Trophoblast cell (in vitro differentiated cells and primary cell): ENCODE measurements around the gene EPHB6.

Experiments
- DNase-seq, 2 donors: peaks; one replicate each; pipeline ENCODE4 v3.0.0-alpha.2; 2016
- H2AFZ ChIP-seq: 2 replicates; pipeline ENCODE4 v1.6.1; 2013; ENCODE audit warnings: low read length, moderate library complexity, mild to moderate bottlenecking; ENCODE audit not compliant: insufficient read depth, poor library complexity
- H2AK5ac ChIP-seq: 2 replicates; pipeline ENCODE4 v1.6.1; 2013; ENCODE audit warnings: mild to moderate bottlenecking, low read length
- H2BK120ac ChIP-seq: 2 replicates; pipeline ENCODE4 v1.6.1; 2013; ENCODE audit warnings: low read length, mild to moderate bottlenecking, moderate library complexity; ENCODE audit not compliant: insufficient read depth, poor library complexity
- H2BK12ac ChIP-seq: 2 replicates; pipeline ENCODE4 v1.6.1; 2013; ENCODE audit warnings: mild to moderate bottlenecking, low read length, moderate library complexity
- H2BK5ac ChIP-seq: 2 replicates; pipeline ENCODE4 v1.6.1; 2013; ENCODE audit warnings: low read length, low read depth, moderate library complexity, mild to moderate bottlenecking; ENCODE audit not compliant: poor library complexity
- H3K14ac ChIP-seq: 2 replicates; pipeline ENCODE4 v1.6.1; 2013; ENCODE audit warnings: mild to moderate bottlenecking, low read length
- H3K18ac ChIP-seq: 2 replicates; pipeline ENCODE4 v1.6.1; 2013; ENCODE audit warnings: mild to moderate bottlenecking, low read length
- H3K23ac ChIP-seq: 2 replicates; pipeline ENCODE4 v1.6.1; 2013; ENCODE audit warnings: low read length
- H3K27ac ChIP-seq: 2 replicates; pipeline ENCODE4 v1.5.1; 2013; ENCODE audit warnings: low read depth, mild to moderate bottlenecking, inconsistent platforms, low read length, moderate library complexity
- H3K27me3 ChIP-seq: 2 replicates; pipeline ENCODE4 v1.6.1; 2013; ENCODE audit warnings: inconsistent platforms, mild to moderate bottlenecking, low read length, moderate library complexity; ENCODE audit not compliant: insufficient read depth
- H3K36me3 ChIP-seq, 2 experiments: 1 replicate in 1 of 2; 2 replicates in 1 of 2; pipeline ENCODE4 v1.6.1; 2013; ENCODE audit warnings: low read length in 2 of 2, mild to moderate bottlenecking in 2 of 2, moderate library complexity in 1 of 2; ENCODE audit not compliant: insufficient read depth in 2 of 2, control insufficient read depth in 1 of 2
- H3K4ac ChIP-seq: 2 replicates; pipeline ENCODE4 v1.6.1; 2013; ENCODE audit warnings: low read depth, mild to moderate bottlenecking, low read length, moderate library complexity
- H3K4me1 ChIP-seq, 2 experiments: 1 replicate in 1 of 2; 2 replicates in 1 of 2; pipeline ENCODE4 v1.6.1; 2013; ENCODE audit warnings: low read length in 2 of 2, mild to moderate bottlenecking in 2 of 2, moderate library complexity in 1 of 2; ENCODE audit not compliant: insufficient read depth in 2 of 2, control insufficient read depth in 1 of 2
- H3K4me2 ChIP-seq: 2 replicates; pipeline ENCODE4 v1.6.1; 2013; ENCODE audit warnings: inconsistent platforms, mild to moderate bottlenecking, low read length, moderate library complexity
- H3K4me3 ChIP-seq: 2 replicates; pipeline ENCODE4 v1.5.1; 2013; ENCODE audit warnings: mild to moderate bottlenecking, low read depth, low read length, inconsistent platforms
- H3K79me1 ChIP-seq: one replicate; pipeline ENCODE4 v1.6.1; 2013; ENCODE audit warnings: low read length
- H3K79me2 ChIP-seq: 2 replicates; pipeline ENCODE4 v1.6.1; 2013; ENCODE audit warnings: low read length, mild to moderate bottlenecking; ENCODE audit not compliant: control insufficient read depth, insufficient read depth, poor library complexity
- H3K9ac ChIP-seq: 2 replicates; pipeline ENCODE4 v1.6.1; 2013; ENCODE audit warnings: mild to moderate bottlenecking, low read length
- H3K9me3 ChIP-seq: 2 replicates; pipeline ENCODE4 v1.6.1; 2013; ENCODE audit warnings: low read depth, mild to moderate bottlenecking, control low read depth, inconsistent platforms, low read length; ENCODE audit not compliant: insufficient read depth
- H4K12ac ChIP-seq: 2 replicates; pipeline ENCODE4 v1.6.1; 2013; ENCODE audit warnings: low read depth, mild to moderate bottlenecking, low read length, moderate library complexity
- H4K8ac ChIP-seq: 2 replicates; pipeline ENCODE4 v1.6.1; 2013; ENCODE audit warnings: low read depth, mild to moderate bottlenecking, low read length, moderate library complexity
- H4K91ac ChIP-seq: one replicate; pipeline ENCODE4 v1.6.1; 2013; ENCODE audit warnings: low read depth, mild to moderate bottlenecking, low read length, moderate library complexity
- WGBS: extraction: QIAGEN DNeasy Blood & Tissue Kit; methylation state at CpG from one replicate; pipeline ENCODE4 v1.1.7; 2013; ENCODE audit warnings: missing lambda C conversion rate; ENCODE audit not compliant: insufficient read length, insufficient coverage; ENCODE audit errors: extremely low coverage; 5-methylcytosine and 5-hydroxymethylcytosine counted together

Gene EPHB6

DNA sequence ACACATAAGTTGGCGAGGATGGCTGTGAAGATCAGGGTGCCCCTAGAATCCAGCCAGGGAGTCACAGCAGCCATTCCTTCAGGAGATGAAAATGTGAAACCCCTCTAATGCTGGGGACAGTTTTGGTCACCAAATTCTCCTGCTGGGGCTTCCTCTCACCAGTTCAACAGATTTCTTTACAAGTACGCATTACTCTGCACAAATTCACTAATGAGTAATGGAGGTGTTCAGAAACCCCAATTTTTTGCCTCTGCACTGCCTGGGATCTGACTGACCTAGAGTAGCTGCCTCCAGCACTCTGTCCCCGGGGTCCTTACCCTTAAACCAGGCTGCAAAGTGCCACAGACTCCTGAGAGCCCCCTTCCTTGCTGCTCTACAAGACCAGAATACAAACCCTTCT is 62.6 kb downstream of the EPHB6 start:
- H4K8ac ChIP-seq = no peak overlapping the region
- no CpG with 5 or more reads among the region's 3 CpGs for WGBS

DNA sequence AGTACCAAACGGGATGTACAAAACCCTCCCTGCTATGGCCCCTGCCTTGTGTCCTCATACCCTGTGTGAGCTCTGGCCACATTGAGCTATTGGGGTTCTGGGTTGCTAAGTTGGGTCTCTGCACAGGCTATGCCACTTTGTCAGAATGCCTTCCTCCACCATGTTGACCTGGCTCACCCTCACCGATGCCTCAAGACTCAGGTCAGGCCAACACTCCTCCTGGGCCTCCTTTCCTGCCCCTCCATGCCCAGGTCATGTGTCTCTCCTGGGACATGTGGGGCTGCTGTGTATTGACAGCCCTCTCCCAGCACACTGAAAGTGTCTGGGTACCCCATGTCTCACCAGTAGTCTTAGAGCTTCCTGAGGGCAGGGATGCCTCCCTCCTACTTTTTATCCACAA is 64.0 kb downstream of the EPHB6 start:
- Histone ChIP-seq H2AK5ac (no peak overlapping the region), H3K4ac (no peak overlapping the region)
- WGBS = no CpG with 5 or more reads among the region's 2 CpGs

More for the DNA sequence above, 62.6 kb downstream of the EPHB6 start:
- Histone ChIP-seq H3K36me3 (no peaks in the 10 kb centered on the region), H3K27me3 (no peaks in the 10 kb centered on the region), H4K12ac (no peak overlapping the region), H3K4me3 (no peak overlapping the region), H3K14ac (no peak overlapping the region), H2BK120ac (no peak overlapping the region), H3K9ac (no peak overlapping the region), H3K18ac (no peak overlapping the region), H3K79me1 (no peaks in the 10 kb centered on the region), H4K91ac (no peak overlapping the region), H3K4me2 (no peak overlapping the region), H3K23ac (no peak overlapping the region), H2BK12ac (no peak overlapping the region), H2AFZ (no peak overlapping the region), H3K9me3 (no peaks in the 10 kb centered on the region), H3K4ac (no peak overlapping the region), H2AK5ac (no peak overlapping the region), H3K27ac (no peak overlapping the region), H3K4me1 (peaks cover 2 to 9% of the 10 kb centered on the region in 2 experiments), H3K79me2 (no peaks in the 10 kb centered on the region), H2BK5ac (no peak overlapping the region)
- no peak for DNase-seq

DNA sequence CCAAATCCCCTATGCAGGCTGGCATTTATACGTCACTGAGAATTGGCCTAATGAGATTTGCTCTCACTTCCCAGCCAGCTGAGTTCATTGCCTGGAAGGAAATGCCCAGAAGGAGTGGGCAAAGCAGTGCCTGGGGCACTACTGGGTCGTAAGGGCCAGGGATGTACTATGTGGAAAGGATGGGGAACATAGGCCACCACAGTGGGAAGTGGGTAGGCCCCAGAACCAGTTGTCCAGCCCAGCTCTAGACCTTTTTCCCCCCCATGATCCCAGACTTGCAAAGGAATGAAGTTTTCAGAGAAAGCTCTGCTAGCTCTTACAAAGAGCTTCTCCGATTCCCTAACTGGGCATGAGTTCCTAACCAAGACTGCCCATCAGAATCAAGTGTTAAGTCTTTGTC is 64.8 kb downstream of the EPHB6 start:
- no peak overlapping the region for H2BK5ac ChIP-seq
- H3K4me3 ChIP-seq = no peak overlapping the region
- H3K36me3 ChIP-seq = no peaks in the 10 kb centered on the region
- H3K4me1 ChIP-seq = no peaks in the 10 kb centered on the region
- H3K18ac ChIP-seq = no peak overlapping the region
- no peak overlapping the region for H4K91ac ChIP-seq
- no peak overlapping the region for H2BK12ac ChIP-seq
- H3K79me1 ChIP-seq = no peaks in the 10 kb centered on the region
- no peak overlapping the region for H3K23ac ChIP-seq
- H3K9ac ChIP-seq = no peak overlapping the region
- no peak overlapping the region for H4K12ac ChIP-seq
- no peaks in the 10 kb centered on the region for H3K79me2 ChIP-seq
- H3K14ac ChIP-seq = no peak overlapping the region
- H3K9me3 ChIP-seq = no peaks in the 10 kb centered on the region
- H2AK5ac ChIP-seq = no peak overlapping the region
- no peaks in the 10 kb centered on the region for H3K27me3 ChIP-seq
- H2BK120ac ChIP-seq = no peak overlapping the region
- WGBS = no CpG with 5 or more reads among the region's 3 CpGs
- H3K4ac ChIP-seq = no peak overlapping the region
- no peak for DNase-seq
- H3K27ac ChIP-seq = no peak overlapping the region
- no peak overlapping the region for H3K4me2 ChIP-seq
- no peak overlapping the region for H2AFZ ChIP-seq
- no peak overlapping the region for H4K8ac ChIP-seq

More for the DNA sequence above, 64.0 kb downstream of the EPHB6 start:
- no peak overlapping the region for H3K9ac ChIP-seq
- no peaks in the 10 kb centered on the region for H3K79me1 ChIP-seq
- no peak overlapping the region for H2AFZ ChIP-seq
- no peak overlapping the region for H2BK120ac ChIP-seq
- no peak overlapping the region for H3K23ac ChIP-seq
- no peaks in the 10 kb centered on the region for H3K36me3 ChIP-seq
- H2BK5ac ChIP-seq = no peak overlapping the region
- no peak overlapping the region for H3K4me3 ChIP-seq
- no peak overlapping the region for H3K27ac ChIP-seq
- no peak overlapping the region for H3K4me2 ChIP-seq
- H4K91ac ChIP-seq = no peak overlapping the region
- no peak overlapping the region for H4K12ac ChIP-seq
- H3K27me3 ChIP-seq = no peaks in the 10 kb centered on the region
- H3K4me1 ChIP-seq = peaks cover 0 to under 1% of the 10 kb centered on the region in 2 experiments
- H2BK12ac ChIP-seq = no peak overlapping the region
- H3K79me2 ChIP-seq = no peaks in the 10 kb centered on the region
- no peak for DNase-seq
- no peaks in the 10 kb centered on the region for H3K9me3 ChIP-seq
- no peak overlapping the region for H3K18ac ChIP-seq
- no peak overlapping the region for H4K8ac ChIP-seq
- H3K14ac ChIP-seq = no peak overlapping the region
